CD4-positive, alpha-beta T cell (primary cell): ENCODE data around the gene BCL11B. TPM values are rescaled to one million over a fixed set of nuclear protein-coding genes. Genes with fewer than 3 reads are reported as not detected.

Source experiments
- ATAC-seq: fragments of 200-7000 bp; cut with Tn5 transposase; one replicate; pipeline ENCODE4 v1.10.0; 2022; ENCODE audit warnings: mild to moderate bottlenecking; ENCODE audit not compliant: poor library complexity
- CTCF ChIA-PET: fragments of 350-600 bp; sonication (Branson Sonifier 250); formaldehyde crosslinking; loops from one replicate; lab custom pipeline; 2021; ENCODE audit warnings: antibody characterized with exemption, inconsistent platforms; lab: Charles Lee
- POLR2A ChIA-PET: fragments of 350-600 bp; sonication (Branson Sonifier 250); formaldehyde crosslinking; loops from one replicate; lab custom pipeline; 2021; ENCODE audit warnings: antibody characterized with exemption, inconsistent platforms; lab: Charles Lee
- DNase-seq, 14 experiments: peaks; one replicate each; pipeline ENCODE4 v3.0.0-alpha.2; 2013 to 2020; ENCODE audit warnings: mixed read lengths in 2 of 14
- H3K27ac ChIP-seq, 2 donors: one replicate each; pipeline versions ENCODE4 v1.5.1 to v1.7.0; 2013; ENCODE audit warnings: low read length in 2 of 2, low read depth in 1 of 2, mild to moderate bottlenecking in 1 of 2
- H3K27me3 ChIP-seq, 2 experiments: 1 replicate in 1 of 2; 2 replicates in 1 of 2; pipeline versions ENCODE4 v1.6.1 to v1.7.0; 2013; ENCODE audit warnings: low read length in 2 of 2, control low read depth in 1 of 2, mild to moderate bottlenecking in 1 of 2, moderate library complexity in 1 of 2; ENCODE audit not compliant: insufficient read depth in 2 of 2, control insufficient read depth in 1 of 2
- H3K36me3 ChIP-seq: one replicate; pipeline ENCODE4 v1.6.1; 2013; ENCODE audit warnings: low read length, control low read depth; ENCODE audit not compliant: insufficient read depth
- H3K4me1 ChIP-seq: one replicate; pipeline ENCODE4 v1.6.1; 2013; ENCODE audit warnings: low read length, control low read depth; ENCODE audit not compliant: insufficient read depth
- H3K4me3 ChIP-seq: one replicate; pipeline ENCODE4 v1.5.1; 2013; ENCODE audit warnings: mild to moderate bottlenecking, low read length, moderate library complexity
- H3K9me3 ChIP-seq, 2 experiments: 1 replicate in 1 of 2; 2 replicates in 1 of 2; pipeline versions ENCODE4 v1.6.1 to v1.7.0; 2013; ENCODE audit warnings: low read length in 2 of 2, mild to moderate bottlenecking in 2 of 2, control low read depth in 1 of 2, moderate library complexity in 1 of 2; ENCODE audit not compliant: control insufficient read depth in 1 of 2, insufficient read depth in 1 of 2
- H3K27ac Mint-ChIP-seq: one replicate; pipeline ENCODE4 v1.8.0; 2020; ENCODE audit warnings: mixed read lengths
- H3K27me3 Mint-ChIP-seq: one replicate; pipeline ENCODE4 v1.8.0; 2021; ENCODE audit warnings: mixed read lengths
- H3K36me3 Mint-ChIP-seq: one replicate; pipeline ENCODE4 v1.8.0; 2021; ENCODE audit warnings: low read depth, mixed read lengths
- H3K4me1 Mint-ChIP-seq: one replicate; pipeline ENCODE4 v1.8.0; 2021; ENCODE audit warnings: low read depth, mixed read lengths
- H3K4me3 Mint-ChIP-seq: one replicate; pipeline ENCODE4 v1.8.0; 2020; ENCODE audit warnings: mild to moderate bottlenecking, mixed read lengths
- H3K9me3 Mint-ChIP-seq: one replicate; pipeline ENCODE4 v1.8.0; 2020; ENCODE audit warnings: mixed read lengths
- CTCF ChIP-seq: fragments of 200-600 bp; IDR thresholded peaks from one replicate; pipeline ENCODE4 v1.8.0; 2022; ENCODE audit warnings: antibody characterized with exemption, mild to moderate bottlenecking
- intact Hi-C, 2 experiments: fragments of 100-400 bp; cut with DNase I in 1 of 2; cut with micrococcal nuclease in 1 of 2; formaldehyde crosslinking; loops; one replicate each; pipeline versions ENCODE4 v1.15.1 to v1.9.0; 2023 to 2025; cut with DNase I, micrococcal nuclease
- total RNA-seq, 174 experiments: library from RNA in 2 of 174; stranded (reverse) in 2 of 174; gene quantifications; one replicate each; pipeline ENCODE4 v1.2.3 and lab custom pipeline; 2021 to 2026

Gene BCL11B
- total RNA-seq, 2 experiments from 2014 or later = 244 to 254 TPM

GRCh38 chr14:99174770-99175319 lies 97.2 kb downstream of the BCL11B start:
- POLR2A ChIA-PET = interaction anchor here (1.2 kb wide), 1 partner anchor 1197 kb away, joined by 4 read pairs; no protein-coding TSS in a partner anchor
- Mint-ChIP-seq H3K9me3 (no peaks in the 10 kb centered on the region), H3K4me3 (no peak overlapping the region), H3K27ac (no peak overlapping the region), H3K4me1 (peaks cover 67% of the 10 kb centered on the region), H3K36me3 (peaks cover 90% of the 10 kb centered on the region), H3K27me3 (no peaks in the 10 kb centered on the region)
- Histone ChIP-seq H3K27me3 (no peaks in the 10 kb centered on the region), H3K4me1 (peaks cover 27% of the 10 kb centered on the region), H3K4me3 (no peak overlapping the region), H3K36me3 (peaks cover 84% of the 10 kb centered on the region), H3K9me3 (peaks cover 0 to 32% of the 10 kb centered on the region in 2 experiments), H3K27ac (no peak overlapping the region)
- intact Hi-C loops = loop anchor here in 1 of 2 experiments (5.0 kb wide), 1 partner anchor 243 kb away; no protein-coding TSS in a partner anchor
- DNase-seq (peak in 3 of 14 experiments; percentile 1 to 30 (median 2)), ATAC-seq (no peak)
- CTCF ChIA-PET = no interaction called here
- TF ChIP-seq CTCF = no peak

GRCh38 chr14:99174081-99174769 lies 97.8 kb downstream of the BCL11B start:
- H3K36me3 Mint-ChIP-seq = peaks cover 88% of the 10 kb centered on the region
- DNase-seq (peak in 5 of 14 experiments; percentile 1 to 44 (median 14)), ATAC-seq (no peak)
- Histone ChIP-seq H3K27me3 (no peaks in the 10 kb centered on the region), H3K4me1 (peaks cover 22% of the 10 kb centered on the region), H3K36me3 (peaks cover 80% of the 10 kb centered on the region), H3K9me3 (peaks cover 0 to 32% of the 10 kb centered on the region in 2 experiments), H3K27ac (no peak overlapping the region), H3K4me3 (no peak overlapping the region)
- no peaks in the 10 kb centered on the region for H3K27me3 Mint-ChIP-seq
- intact Hi-C loops = loop anchor here in 1 of 2 experiments (5.0 kb wide), 1 partner anchor 242 kb away; no protein-coding TSS in a partner anchor
- no peak for TF ChIP-seq CTCF
- H3K9me3 Mint-ChIP-seq = no peaks in the 10 kb centered on the region
- H3K4me3 Mint-ChIP-seq = peak overlapping the region; percentile 48
- peaks cover 61% of the 10 kb centered on the region for H3K4me1 Mint-ChIP-seq
- peak overlapping the region; percentile 80 for H3K27ac Mint-ChIP-seq
- ChIA-PET CTCF (no interaction called here), POLR2A (interaction anchor here (0.6 to 1.2 kb wide), 4 partner anchors 11 to 1196 kb away, joined by 3 to 4 read pairs (median 4); no protein-coding TSS in a partner anchor)

- H3K4me3 Mint-ChIP-seq = no peak overlapping the region
- Histone ChIP-seq H3K36me3 (peaks cover 75% of the 10 kb centered on the region), H3K27me3 (no peaks in the 10 kb centered on the region), H3K4me1 (peaks cover 16% of the 10 kb centered on the region), H3K27ac (no peak overlapping the region), H3K9me3 (peaks cover 0 to 32% of the 10 kb centered on the region in 2 experiments), H3K4me3 (no peak overlapping the region)
- ATAC-seq (no peak), DNase-seq (peak in 1 of 14 experiments; percentile 7)
- intact Hi-C loops = loop anchor here in 1 of 2 experiments (5.0 kb wide), 1 partner anchor 241 kb away; no protein-coding TSS in a partner anchor
- H3K36me3 Mint-ChIP-seq = peaks cover 89% of the 10 kb centered on the region
- peak overlapping the region; percentile 80 for H3K27ac Mint-ChIP-seq
- ChIA-PET POLR2A (interaction anchor here (0.6 to 0.7 kb wide), 3 partner anchors 12 to 68 kb away, joined by 3 to 4 read pairs (median 3); no protein-coding TSS in a partner anchor), CTCF (no interaction called here)
- no peaks in the 10 kb centered on the region for H3K27me3 Mint-ChIP-seq
- peaks cover 61% of the 10 kb centered on the region for H3K4me1 Mint-ChIP-seq
- no peaks in the 10 kb centered on the region for H3K9me3 Mint-ChIP-seq
- no peak for TF ChIP-seq CTCF
These were observed 98.5 kb downstream of the BCL11B start for GRCh38 chr14:99173506-99173905.
